HepG2 (cell line): ENCODE data around the gene ATE1. TPM values are rescaled to one million over a fixed set of nuclear protein-coding genes. Genes with fewer than 3 reads are reported as not detected.

Source experiments
- EEA1 ChIP-seq: sonication (generic); formaldehyde crosslinking; IDR thresholded peaks from 2 replicates; pipeline ENCODE4 v1.5.1; 2020; ENCODE audit warnings: mild to moderate bottlenecking, missing genetic modification reagents, borderline replicate concordance
- FOXO1 ChIP-seq: sonication (generic); formaldehyde crosslinking; IDR thresholded peaks from 2 replicates; pipeline ENCODE4 v1.4.0; 2020; ENCODE audit warnings: missing genetic modification reagents
- HDAC2 ChIP-seq: sonication (generic); formaldehyde crosslinking; IDR thresholded peaks from 2 replicates; pipeline ENCODE4 v1.4.0; 2020; ENCODE audit warnings: missing genetic modification reagents
- HIVEP1 ChIP-seq: sonication (generic); formaldehyde crosslinking; IDR thresholded peaks from 2 replicates; pipeline ENCODE4 v1.4.0; 2020; ENCODE audit warnings: mild to moderate bottlenecking, missing genetic modification reagents
- HMG20B ChIP-seq: conservative IDR thresholded peaks from 2 replicates; pipeline ENCODE4 v1.6.1; 2016; ENCODE audit warnings: missing genetic modification reagents, missing compliant biosample characterization
- HNRNPH1 ChIP-seq: fragments of 200-400 bp; formaldehyde crosslinking; optimal IDR thresholded peaks from 2 replicates; pipeline ENCODE3; 2017; ENCODE audit warnings: mild to moderate bottlenecking, low read depth, low read length
- HNRNPK ChIP-seq: fragments of 200-400 bp; formaldehyde crosslinking; IDR thresholded peaks from 2 replicates; pipeline ENCODE4 v1.6.1; 2018; ENCODE audit warnings: low read length, low read depth, moderate library complexity, mild to moderate bottlenecking; ENCODE audit not compliant: poor library complexity, severe bottlenecking
- HNRNPLL ChIP-seq: fragments of 200-400 bp; formaldehyde crosslinking; IDR thresholded peaks from 2 replicates; pipeline ENCODE4 v1.6.1; 2017; ENCODE audit warnings: mild to moderate bottlenecking, low read depth, low read length; ENCODE audit not compliant: poor library complexity, severe bottlenecking
- JUNB ChIP-seq: sonication (generic); formaldehyde crosslinking; IDR thresholded peaks from 2 replicates; pipeline ENCODE4 v1.8.0; 2022; ENCODE audit warnings: missing genetic modification reagents, mild to moderate bottlenecking, borderline replicate concordance
- KDM3A ChIP-seq: IDR thresholded peaks from 2 replicates; pipeline ENCODE4 v1.6.1; 2018; ENCODE audit warnings: low read depth, missing compliant biosample characterization
- KLF6 ChIP-seq: IDR thresholded peaks from 2 replicates; pipeline ENCODE4 v1.8.0; 2016; ENCODE audit warnings: missing biosample characterization, missing genetic modification reagents
- MBD4 ChIP-seq: IDR thresholded peaks from 2 replicates; pipeline ENCODE4 v1.6.1; 2012; ENCODE audit warnings: low read length, inconsistent platforms, borderline replicate concordance
- MBNL3 ChIP-seq: fragments of 250-450 bp; sonication (Bioruptor Pico); conservative IDR thresholded peaks from 2 replicates; pipeline ENCODE4 v1.8.0; 2022; ENCODE audit warnings: mild to moderate bottlenecking, inconsistent platforms
- NPAS2 ChIP-seq: sonication (generic); formaldehyde crosslinking; IDR thresholded peaks from 2 replicates; pipeline ENCODE4 v1.8.0; 2022; ENCODE audit warnings: mild to moderate bottlenecking, missing genetic modification reagents, borderline replicate concordance
- TCF7 ChIP-seq: sonication (generic); IDR thresholded peaks from 2 replicates; pipeline ENCODE4 v1.6.1; 2016; ENCODE audit warnings: antibody characterized with exemption, low read depth
- TCF7L2 ChIP-seq: IDR thresholded peaks from 2 replicates; pipeline ENCODE4 v1.6.1; 2011; ENCODE audit warnings: mild to moderate bottlenecking, low read depth, low read length, moderate library complexity
- ZBTB42 ChIP-seq: sonication (generic); formaldehyde crosslinking; IDR thresholded peaks from 2 replicates; pipeline ENCODE4 v1.5.0; 2020; ENCODE audit warnings: mild to moderate bottlenecking, missing genetic modification reagents
- ZNF224 ChIP-seq: sonication (generic); formaldehyde crosslinking; IDR thresholded peaks from 2 replicates; pipeline ENCODE4 v1.5.0; 2020; ENCODE audit warnings: mild to moderate bottlenecking, missing genetic modification reagents
- ZNF383 ChIP-seq: sonication (generic); formaldehyde crosslinking; IDR thresholded peaks from 2 replicates; pipeline ENCODE4 v1.4.0; 2020; ENCODE audit warnings: missing genetic modification reagents, mild to moderate bottlenecking, borderline replicate concordance
- ZNF563 ChIP-seq: sonication (generic); formaldehyde crosslinking; IDR thresholded peaks from 2 replicates; pipeline ENCODE4 v1.8.0; 2022; ENCODE audit warnings: mild to moderate bottlenecking, moderate library complexity, missing genetic modification reagents
- ZNF761 ChIP-seq: sonication (generic); formaldehyde crosslinking; conservative IDR thresholded peaks from 2 replicates; pipeline ENCODE4 v1.4.0; 2020; ENCODE audit warnings: mild to moderate bottlenecking, missing genetic modification reagents
- ZNF768 ChIP-seq: sonication (generic); formaldehyde crosslinking; IDR thresholded peaks from 2 replicates; pipeline ENCODE4 v1.4.0; 2020; ENCODE audit warnings: missing genetic modification reagents
- ZNF790 ChIP-seq: sonication (generic); formaldehyde crosslinking; IDR thresholded peaks from 2 replicates; pipeline ENCODE4 v1.8.0; 2022; ENCODE audit warnings: missing genetic modification reagents, mild to moderate bottlenecking, borderline replicate concordance
- ZZZ3 ChIP-seq: sonication (generic); formaldehyde crosslinking; IDR thresholded peaks from 2 replicates; pipeline ENCODE4 v1.4.0; 2020; ENCODE audit warnings: missing genetic modification reagents, mild to moderate bottlenecking, borderline replicate concordance
- polyA plus RNA-seq, 8 experiments: library from polyadenylated mRNA; depleted of rRNA in 3 of 8; stranded (reverse) in 7 of 8; unstranded in 1 of 8; fragments of >200 nt; fragmentation: Illumina TruSeq in 4 of 8; extraction: Trizol in 4 of 8; gene quantifications; 2 replicates each; pipeline versions ENCODE4 v1.2.1 to v1.2.3, GENCODE V29; 2011 to 2016; ENCODE audit warnings: low read depth in 4 of 8, missing spikeins in 1 of 8, mixed read lengths in 1 of 8; ENCODE audit not compliant: insufficient read depth in 1 of 8
- total RNA-seq, 5 experiments: library from RNA; depleted of rRNA; stranded (reverse); fragments of >200 nt; fragmentation: Illumina TruSeq; extraction: Trizol; gene quantifications; 2 replicates each; pipeline ENCODE4 v1.2.3, GENCODE V29; 2016; ENCODE audit warnings: low read depth in 1 of 5
- TF ChIP-seq, protein P1 (sequence below): sonication (generic); formaldehyde crosslinking; IDR thresholded peaks from 2 replicates; pipeline ENCODE4 v1.4.0; 2020; ENCODE audit warnings: missing genetic modification reagents, borderline replicate concordance
- TF ChIP-seq, protein P2 (sequence below): sonication (generic); formaldehyde crosslinking; conservative IDR thresholded peaks from 2 replicates; pipeline ENCODE4 v1.8.0; 2022; ENCODE audit warnings: low read depth, missing genetic modification reagents

Gene ATE1
- total and polyA plus RNA-seq, 2 of the 13 experiments (the other 11 are each of a cell fraction or from before 2014, with no cell fraction given): 17.5 to 42.2 TPM

DNA sequence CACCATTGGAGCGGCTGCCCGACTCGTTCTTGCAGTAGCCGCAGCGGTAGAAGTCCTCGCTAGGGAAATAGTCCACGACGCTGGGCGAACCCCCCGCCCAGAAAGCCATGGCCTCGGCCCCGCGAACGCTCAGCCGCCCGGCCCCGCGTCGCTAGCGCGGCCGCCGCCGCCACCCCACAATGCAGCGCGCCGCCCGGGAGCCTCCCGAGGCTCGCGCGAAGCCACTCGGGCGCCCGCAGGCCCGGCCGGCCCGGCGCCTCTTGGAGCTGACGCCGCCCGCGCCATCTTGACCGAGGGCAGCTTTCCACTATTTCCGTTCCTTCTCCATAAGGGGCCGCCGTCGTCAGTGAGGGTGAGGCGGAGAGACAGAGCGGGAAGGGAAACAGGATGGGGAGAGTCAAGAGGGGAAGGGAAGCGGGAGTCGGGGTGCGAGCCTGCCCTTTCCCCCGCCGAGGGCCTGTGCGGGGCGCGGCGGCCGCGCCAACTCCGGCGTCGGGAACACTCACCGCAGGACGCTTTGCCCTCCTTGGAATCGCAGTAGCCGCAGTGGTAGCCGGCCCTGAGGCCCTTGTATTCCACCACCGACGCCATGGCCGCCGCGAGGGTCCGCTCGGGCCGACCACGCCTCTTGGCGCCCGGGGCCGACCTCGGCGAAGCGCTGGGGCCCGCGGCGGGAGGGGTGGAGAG is at the start of gene ATE1 (continued):
- TF ChIP-seq, protein P1, sequence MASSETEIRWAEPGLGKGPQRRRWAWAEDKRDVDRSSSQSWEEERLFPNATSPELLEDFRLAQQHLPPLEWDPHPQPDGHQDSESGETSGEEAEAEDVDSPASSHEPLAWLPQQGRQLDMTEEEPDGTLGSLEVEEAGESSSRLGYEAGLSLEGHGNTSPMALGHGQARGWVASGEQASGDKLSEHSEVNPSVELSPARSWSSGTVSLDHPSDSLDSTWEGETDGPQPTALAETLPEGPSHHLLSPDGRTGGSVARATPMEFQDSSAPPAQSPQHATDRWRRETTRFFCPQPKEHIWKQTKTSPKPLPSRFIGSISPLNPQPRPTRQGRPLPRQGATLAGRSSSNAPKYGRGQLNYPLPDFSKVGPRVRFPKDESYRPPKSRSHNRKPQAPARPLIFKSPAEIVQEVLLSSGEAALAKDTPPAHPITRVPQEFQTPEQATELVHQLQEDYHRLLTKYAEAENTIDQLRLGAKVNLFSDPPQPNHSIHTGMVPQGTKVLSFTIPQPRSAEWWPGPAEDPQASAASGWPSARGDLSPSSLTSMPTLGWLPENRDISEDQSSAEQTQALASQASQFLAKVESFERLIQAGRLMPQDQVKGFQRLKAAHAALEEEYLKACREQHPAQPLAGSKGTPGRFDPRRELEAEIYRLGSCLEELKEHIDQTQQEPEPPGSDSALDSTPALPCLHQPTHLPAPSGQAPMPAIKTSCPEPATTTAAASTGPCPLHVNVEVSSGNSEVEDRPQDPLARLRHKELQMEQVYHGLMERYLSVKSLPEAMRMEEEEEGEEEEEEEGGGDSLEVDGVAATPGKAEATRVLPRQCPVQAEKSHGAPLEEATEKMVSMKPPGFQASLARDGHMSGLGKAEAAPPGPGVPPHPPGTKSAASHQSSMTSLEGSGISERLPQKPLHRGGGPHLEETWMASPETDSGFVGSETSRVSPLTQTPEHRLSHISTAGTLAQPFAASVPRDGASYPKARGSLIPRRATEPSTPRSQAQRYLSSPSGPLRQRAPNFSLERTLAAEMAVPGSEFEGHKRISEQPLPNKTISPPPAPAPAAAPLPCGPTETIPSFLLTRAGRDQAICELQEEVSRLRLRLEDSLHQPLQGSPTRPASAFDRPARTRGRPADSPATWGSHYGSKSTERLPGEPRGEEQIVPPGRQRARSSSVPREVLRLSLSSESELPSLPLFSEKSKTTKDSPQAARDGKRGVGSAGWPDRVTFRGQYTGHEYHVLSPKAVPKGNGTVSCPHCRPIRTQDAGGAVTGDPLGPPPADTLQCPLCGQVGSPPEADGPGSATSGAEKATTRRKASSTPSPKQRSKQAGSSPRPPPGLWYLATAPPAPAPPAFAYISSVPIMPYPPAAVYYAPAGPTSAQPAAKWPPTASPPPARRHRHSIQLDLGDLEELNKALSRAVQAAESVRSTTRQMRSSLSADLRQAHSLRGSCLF (CRISPR knock-in tag): no peak
- TF ChIP-seq HIVEP1 (CRISPR knock-in tag): peak; percentile 22; the same call in 1 of the 2 replicates
- no peak for TF ChIP-seq NPAS2 (CRISPR knock-in tag)
- TF ChIP-seq ZNF563 (CRISPR knock-in tag): peak; percentile 41; the same call in 1 of the 2 replicates
- TF ChIP-seq HNRNPK: peak; percentile 98
- TF ChIP-seq ZZZ3 (CRISPR knock-in tag): peak; percentile 59; the same call in 1 of the 2 replicates
- TF ChIP-seq HMG20B (CRISPR knock-in tag): no peak
- TF ChIP-seq HNRNPH1: peak; percentile 83
- no peak for TF ChIP-seq TCF7L2
- peak; percentile 34; the same call in 1 of the 2 replicates for TF ChIP-seq ZNF761 (CRISPR knock-in tag)
- TF ChIP-seq ZNF383 (CRISPR knock-in tag): no peak; the same call in 1 of the 2 replicates
- peak; percentile 41; the same call in 1 of the 2 replicates for TF ChIP-seq KLF6 (CRISPR knock-in tag)
- no peak for TF ChIP-seq HDAC2 (CRISPR knock-in tag)
- TF ChIP-seq, protein P2, sequence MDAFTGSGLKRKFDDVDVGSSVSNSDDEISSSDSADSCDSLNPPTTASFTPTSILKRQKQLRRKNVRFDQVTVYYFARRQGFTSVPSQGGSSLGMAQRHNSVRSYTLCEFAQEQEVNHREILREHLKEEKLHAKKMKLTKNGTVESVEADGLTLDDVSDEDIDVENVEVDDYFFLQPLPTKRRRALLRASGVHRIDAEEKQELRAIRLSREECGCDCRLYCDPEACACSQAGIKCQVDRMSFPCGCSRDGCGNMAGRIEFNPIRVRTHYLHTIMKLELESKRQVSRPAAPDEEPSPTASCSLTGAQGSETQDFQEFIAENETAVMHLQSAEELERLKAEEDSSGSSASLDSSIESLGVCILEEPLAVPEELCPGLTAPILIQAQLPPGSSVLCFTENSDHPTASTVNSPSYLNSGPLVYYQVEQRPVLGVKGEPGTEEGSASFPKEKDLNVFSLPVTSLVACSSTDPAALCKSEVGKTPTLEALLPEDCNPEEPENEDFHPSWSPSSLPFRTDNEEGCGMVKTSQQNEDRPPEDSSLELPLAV (CRISPR knock-in tag): no peak; the same call in 1 of the 2 replicates
- TF ChIP-seq ZNF768 (CRISPR knock-in tag): no peak; the same call in 1 of the 2 replicates
- no peak for TF ChIP-seq TCF7
- TF ChIP-seq HNRNPLL: peak; percentile 58
- TF ChIP-seq ZBTB42: no peak
- no peak for TF ChIP-seq KDM3A (CRISPR knock-in tag)
- TF ChIP-seq MBD4: no peak
- TF ChIP-seq JUNB: no peak
- no peak for TF ChIP-seq MBNL3 (CRISPR knock-in tag)
- TF ChIP-seq ZNF790 (CRISPR knock-in tag): no peak
- TF ChIP-seq ZNF224 (CRISPR knock-in tag): no peak
- no peak for TF ChIP-seq FOXO1 (CRISPR knock-in tag)
- TF ChIP-seq EEA1 (CRISPR knock-in tag): no peak
